ENCODE results near the gene PDXP.

DNA sequence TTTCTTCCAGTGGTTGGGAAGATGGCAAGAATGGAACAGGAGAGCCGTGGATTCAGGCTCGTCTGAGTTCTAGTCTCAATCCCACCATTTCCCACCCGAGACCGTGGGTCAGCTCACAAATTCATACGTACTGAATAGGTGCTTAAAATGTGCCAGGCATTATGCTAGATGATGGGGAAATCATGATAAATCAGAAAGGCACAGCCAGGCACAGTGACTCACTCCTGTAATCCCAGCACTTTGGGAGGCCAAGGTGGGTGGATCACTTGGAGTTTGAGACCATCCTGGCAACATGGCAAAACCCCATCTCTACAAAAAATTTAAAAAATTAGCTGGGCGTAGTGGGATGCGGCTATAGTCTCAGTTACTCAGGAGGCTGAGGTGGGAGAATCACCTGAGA lies 45.4 kb downstream of the PDXP start:
- TF ChIP-seq, protein P1, sequence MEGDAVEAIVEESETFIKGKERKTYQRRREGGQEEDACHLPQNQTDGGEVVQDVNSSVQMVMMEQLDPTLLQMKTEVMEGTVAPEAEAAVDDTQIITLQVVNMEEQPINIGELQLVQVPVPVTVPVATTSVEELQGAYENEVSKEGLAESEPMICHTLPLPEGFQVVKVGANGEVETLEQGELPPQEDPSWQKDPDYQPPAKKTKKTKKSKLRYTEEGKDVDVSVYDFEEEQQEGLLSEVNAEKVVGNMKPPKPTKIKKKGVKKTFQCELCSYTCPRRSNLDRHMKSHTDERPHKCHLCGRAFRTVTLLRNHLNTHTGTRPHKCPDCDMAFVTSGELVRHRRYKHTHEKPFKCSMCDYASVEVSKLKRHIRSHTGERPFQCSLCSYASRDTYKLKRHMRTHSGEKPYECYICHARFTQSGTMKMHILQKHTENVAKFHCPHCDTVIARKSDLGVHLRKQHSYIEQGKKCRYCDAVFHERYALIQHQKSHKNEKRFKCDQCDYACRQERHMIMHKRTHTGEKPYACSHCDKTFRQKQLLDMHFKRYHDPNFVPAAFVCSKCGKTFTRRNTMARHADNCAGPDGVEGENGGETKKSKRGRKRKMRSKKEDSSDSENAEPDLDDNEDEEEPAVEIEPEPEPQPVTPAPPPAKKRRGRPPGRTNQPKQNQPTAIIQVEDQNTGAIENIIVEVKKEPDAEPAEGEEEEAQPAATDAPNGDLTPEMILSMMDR (IDR thresholded peaks at IDR 0.05; ENCODE audit: extremely low read depth in 1 of 2, insufficient read depth in 1 of 2, low read depth in 1 of 2, low read length in 2 of 2), result no peak
- TF ChIP-seq POLR2AphosphoS5 (IDR thresholded peaks at IDR 0.05; ENCODE audit: insufficient read depth, low read depth, low read length) (no peak), JUN (IDR thresholded peaks at IDR 0.05; ENCODE audit: borderline replicate concordance, insufficient read depth, insufficient read length, low read depth) (no peak), MYC (IDR thresholded peaks at IDR 0.05; ENCODE audit: low read depth, low read length) (no peak), POLR2A (IDR thresholded peaks at IDR 0.05; ENCODE audit: low read depth, low read length) (no peak), FOS (IDR thresholded peaks at IDR 0.05; ENCODE audit: borderline replicate concordance, insufficient read depth, low read length) (no peak), EZH2 (IDR thresholded peaks at IDR 0.05; ENCODE audit: borderline replicate concordance, low read depth, low read length, severe bottlenecking) (no peak), GATA2 (IDR thresholded peaks at IDR 0.05; ENCODE audit: insufficient read depth, insufficient read length, low read depth, low read length) (no peak)
- TF ChIP-seq, protein P2, sequence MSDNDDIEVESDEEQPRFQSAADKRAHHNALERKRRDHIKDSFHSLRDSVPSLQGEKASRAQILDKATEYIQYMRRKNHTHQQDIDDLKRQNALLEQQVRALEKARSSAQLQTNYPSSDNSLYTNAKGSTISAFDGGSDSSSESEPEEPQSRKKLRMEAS (IDR thresholded peaks at IDR 0.05; ENCODE audit: insufficient read depth, insufficient read length), result no peak

Data from endothelial cell of umbilical vein (primary cell).